Breast epithelium (tissue), 3 donors: Measurements from ENCODE around the gene MBD3L5.
"Not testable (repeated sequence)": the region's sequence is repeated elsewhere in the genome, so short reads cannot be mapped to it uniquely, and the experiment has no call there.

Source experiments
- POLR2A ChIP-seq: fragments of 450-650 bp; IDR thresholded peaks from one replicate; pipeline ENCODE4 v1.6.1; 2016; ENCODE audit warnings: antibody characterized with exemption, mild to moderate bottlenecking, moderate library complexity
- POLR2AphosphoS5 ChIP-seq, 3 donors: sonication (generic); formaldehyde crosslinking; IDR thresholded peaks; one replicate each; pipeline ENCODE4 v1.6.1; 2017; ENCODE audit warnings: antibody characterized with exemption in 3 of 3

- not testable (repeated sequence) for TF ChIP-seq POLR2A; POLR2AphosphoS5 (IDR thresholded peaks at IDR 0.05)
Measured at GRCh38 chr19:7021331-7021730, 9.0 kb upstream of the MBD3L5 start, which contains the start of gene MBD3L2B.
